LNCaP clone FGC (cell line): Measurements from ENCODE around the gene OR2K2.
A peak's percentile ranks its signal among the peaks of the same experiment; 100 is the strongest.
"Not testable (repeated sequence)": the region's sequence is repeated elsewhere in the genome, so short reads cannot be mapped to it uniquely, and the experiment has no call there.

Experiments used
- DNase-seq: peaks from one replicate; pipeline ENCODE4 v3.0.0-alpha.2; 2011; ENCODE audit warnings: low read depth
- H3K4me3 ChIP-seq: 2 replicates; pipeline ENCODE4 v1.5.1; 2011; ENCODE audit warnings: mild to moderate bottlenecking, low read depth, low read length, control low read depth
- TF ChIP-seq, protein P1 (sequence below): IDR thresholded peaks from 2 replicates; pipeline ENCODE4 v1.5.1; 2012; ENCODE audit warnings: mild to moderate bottlenecking; ENCODE audit not compliant: control insufficient read depth, insufficient read depth; ENCODE audit errors: extremely low read depth

OR2K2 gene

DNA sequence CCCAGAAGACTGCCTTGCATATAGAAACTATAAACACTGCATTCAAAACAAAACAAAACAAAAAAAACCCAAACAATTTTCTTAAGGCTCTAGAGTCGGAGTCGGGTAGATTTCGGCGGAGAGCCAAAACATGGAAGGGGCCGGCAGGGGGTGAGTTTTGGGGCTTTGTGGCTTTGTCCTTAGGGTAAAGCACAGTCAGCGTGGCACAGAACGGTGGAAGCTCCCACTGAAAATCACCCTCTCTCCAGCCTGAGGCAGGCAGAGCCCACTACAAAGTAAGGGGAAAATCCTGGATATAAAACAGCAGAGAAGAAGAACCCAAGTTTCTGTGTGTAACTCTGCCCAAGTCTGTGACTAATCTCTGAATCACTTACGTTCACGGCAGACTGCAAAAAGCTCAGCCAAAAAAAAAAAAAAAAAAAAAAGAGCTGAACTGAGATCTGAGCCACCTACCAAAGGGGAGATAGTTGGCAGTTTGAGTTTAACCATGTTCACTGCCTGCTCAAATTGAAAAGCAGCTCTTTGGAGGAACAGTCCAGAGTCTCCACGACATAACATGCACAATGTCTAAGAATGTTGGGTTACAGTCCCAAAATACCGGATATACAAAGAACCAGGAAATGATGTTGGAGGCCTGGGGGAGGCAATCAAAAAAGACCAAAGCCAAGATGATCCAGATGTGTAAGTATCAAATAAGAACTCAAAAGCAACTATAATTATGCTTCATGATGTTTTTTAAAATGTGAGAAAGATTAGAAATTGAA, 26.6 kb upstream of the OR2K2 start:
- DNase-seq: no peak
- no peak overlapping the region for H3K4me3 ChIP-seq
- TF ChIP-seq, protein P1, sequence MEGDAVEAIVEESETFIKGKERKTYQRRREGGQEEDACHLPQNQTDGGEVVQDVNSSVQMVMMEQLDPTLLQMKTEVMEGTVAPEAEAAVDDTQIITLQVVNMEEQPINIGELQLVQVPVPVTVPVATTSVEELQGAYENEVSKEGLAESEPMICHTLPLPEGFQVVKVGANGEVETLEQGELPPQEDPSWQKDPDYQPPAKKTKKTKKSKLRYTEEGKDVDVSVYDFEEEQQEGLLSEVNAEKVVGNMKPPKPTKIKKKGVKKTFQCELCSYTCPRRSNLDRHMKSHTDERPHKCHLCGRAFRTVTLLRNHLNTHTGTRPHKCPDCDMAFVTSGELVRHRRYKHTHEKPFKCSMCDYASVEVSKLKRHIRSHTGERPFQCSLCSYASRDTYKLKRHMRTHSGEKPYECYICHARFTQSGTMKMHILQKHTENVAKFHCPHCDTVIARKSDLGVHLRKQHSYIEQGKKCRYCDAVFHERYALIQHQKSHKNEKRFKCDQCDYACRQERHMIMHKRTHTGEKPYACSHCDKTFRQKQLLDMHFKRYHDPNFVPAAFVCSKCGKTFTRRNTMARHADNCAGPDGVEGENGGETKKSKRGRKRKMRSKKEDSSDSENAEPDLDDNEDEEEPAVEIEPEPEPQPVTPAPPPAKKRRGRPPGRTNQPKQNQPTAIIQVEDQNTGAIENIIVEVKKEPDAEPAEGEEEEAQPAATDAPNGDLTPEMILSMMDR: no peak

DNA sequence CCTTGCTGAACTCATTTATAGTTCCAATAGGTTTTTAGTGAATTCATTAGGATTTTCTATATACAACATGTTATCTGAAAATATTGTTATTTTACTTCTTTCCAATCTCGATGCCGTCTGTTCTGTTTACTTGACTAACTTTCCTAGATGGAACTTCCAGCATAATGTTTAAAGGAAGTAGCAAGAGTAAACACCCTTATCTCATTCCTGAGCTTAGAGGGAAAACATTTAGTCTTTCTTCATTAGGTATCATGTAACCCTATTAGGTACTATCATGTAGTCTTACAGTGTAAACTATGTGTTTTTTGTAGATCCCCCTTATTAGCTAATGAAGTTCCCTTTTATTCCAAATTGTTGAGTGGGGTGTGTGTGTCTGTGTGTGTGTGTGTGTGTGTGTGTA, 22.5 kb upstream of the OR2K2 start:
- TF ChIP-seq, protein P1: no peak
- DNase-seq: peak; percentile 26
- no peak overlapping the region for H3K4me3 ChIP-seq

DNA sequence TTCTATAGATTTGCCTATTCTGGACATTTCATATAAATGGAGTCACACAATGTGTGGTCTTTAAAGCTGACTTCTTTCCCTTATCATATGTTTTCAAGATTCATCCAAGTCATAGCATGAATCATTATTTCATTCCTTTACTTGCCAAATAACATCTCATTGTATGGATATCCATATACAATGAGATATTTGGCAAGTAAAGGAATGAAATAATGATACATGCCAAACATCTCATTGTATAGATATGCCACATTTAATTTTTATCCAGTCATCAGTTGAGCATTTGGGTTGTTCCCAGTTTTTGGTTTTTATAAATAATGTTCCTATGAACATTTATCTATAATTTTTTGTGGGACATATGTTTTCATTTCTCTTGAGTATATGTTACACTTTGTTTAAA, 20.5 kb upstream of the OR2K2 start:
- DNase-seq: no peak
- no peak overlapping the region for H3K4me3 ChIP-seq
- TF ChIP-seq, protein P1: no peak

DNA sequence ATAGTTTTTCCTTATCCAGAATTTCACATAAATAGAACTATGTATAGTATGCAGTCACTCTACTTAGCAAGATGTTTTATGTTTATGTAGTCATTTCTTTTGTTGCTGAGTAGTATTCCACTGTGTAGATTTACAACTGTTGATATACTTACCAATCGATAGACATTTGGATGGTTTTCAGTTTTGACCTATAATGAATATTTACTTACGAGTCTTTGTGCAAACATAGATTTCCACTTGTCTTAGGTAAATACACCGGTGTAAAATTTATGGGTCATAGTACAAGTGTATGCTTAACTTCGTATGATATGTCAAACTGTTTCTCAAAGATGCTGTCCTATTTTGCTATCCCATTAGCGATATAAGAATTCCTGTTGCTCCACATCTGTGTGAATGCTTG, 19.7 kb upstream of the OR2K2 start:
- DNase-seq: peak; percentile 96
- no peak overlapping the region for H3K4me3 ChIP-seq
- TF ChIP-seq, protein P1: no peak

DNA sequence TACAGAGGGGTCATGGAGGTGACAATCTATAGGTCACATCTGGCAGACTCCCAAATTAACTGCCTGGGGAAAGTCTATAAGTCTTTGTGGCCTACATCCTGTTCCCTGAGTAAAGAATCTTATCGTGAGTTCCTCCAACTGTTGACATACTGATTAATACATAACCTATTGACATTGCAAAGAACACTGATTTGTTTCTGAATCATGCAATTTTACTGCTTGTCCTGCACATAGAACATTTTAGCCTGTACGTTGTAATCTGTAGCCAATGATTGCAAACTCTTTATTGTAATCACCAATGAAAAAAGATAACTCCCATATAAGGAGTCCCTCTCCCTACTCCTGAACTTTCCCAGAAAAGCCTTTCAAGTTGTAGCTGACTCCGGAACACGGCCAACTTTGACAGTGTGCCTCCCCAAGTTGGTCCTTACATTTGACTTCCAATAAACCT, 18.8 kb upstream of the OR2K2 start:
- TF ChIP-seq, protein P1: no peak
- DNase-seq: peak; percentile 89
- no peak overlapping the region for H3K4me3 ChIP-seq

DNA sequence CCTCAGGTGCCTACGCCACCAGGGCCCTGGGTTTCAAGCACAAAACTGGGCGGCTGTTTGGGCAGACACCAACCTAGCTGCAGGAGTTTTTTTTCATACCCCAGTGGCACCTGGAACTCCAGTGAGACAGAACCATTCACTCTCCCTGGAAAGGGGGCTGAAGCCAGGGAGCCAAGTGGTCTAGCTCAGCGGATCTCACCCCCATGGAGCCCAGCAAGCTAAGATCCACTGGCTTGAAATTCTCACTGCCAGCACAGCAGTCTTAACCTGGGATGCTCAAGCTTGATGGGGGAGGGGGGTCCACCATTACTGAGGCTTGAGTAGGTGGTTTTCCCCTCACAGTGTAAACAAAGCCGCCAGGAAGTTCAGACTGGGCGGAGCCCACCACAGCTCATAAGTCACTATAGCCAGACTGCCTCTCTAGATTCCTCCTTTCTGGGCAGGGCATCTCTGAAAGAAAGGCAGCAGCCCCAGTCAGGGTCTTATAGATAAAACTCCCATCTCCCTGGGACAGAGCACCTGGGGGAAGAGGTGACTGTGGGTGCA, 4.4 kb upstream of the OR2K2 start:
- not testable (repeated sequence) for H3K4me3 ChIP-seq, DNase-seq

DNA sequence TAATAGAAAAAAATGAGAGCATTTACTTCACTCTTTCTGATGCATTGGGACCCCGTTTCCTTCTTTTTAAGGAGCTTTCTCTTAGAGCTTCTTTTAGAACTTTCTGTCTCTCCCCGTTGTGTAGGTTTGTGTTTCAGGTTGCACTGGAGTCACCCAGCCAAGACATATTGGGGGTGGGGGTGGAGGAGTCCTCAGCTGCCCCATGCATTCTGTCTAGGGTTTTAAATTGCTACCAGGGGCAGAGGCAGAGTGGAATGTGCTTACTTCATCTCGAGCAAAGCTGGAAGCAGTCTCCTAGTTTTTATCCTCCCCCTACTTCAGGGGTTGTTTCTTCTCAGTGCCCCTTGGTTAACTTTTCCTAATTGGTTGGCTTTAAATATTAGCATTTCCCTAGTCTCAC, 9.4 kb downstream of the OR2K2 start:
- TF ChIP-seq, protein P1: no peak
- DNase-seq: no peak
- no peak overlapping the region for H3K4me3 ChIP-seq
